Ovary (tissue), 9 donors: ENCODE results near the gene RNASE13. TPM values are rescaled to one million over a fixed set of nuclear protein-coding genes. Genes with fewer than 3 reads are reported as not detected.
A peak's percentile ranks its signal among the peaks of the same experiment; 100 is the strongest.

Experiments used
- DNase-seq, 5 donors: peaks; one replicate each; pipeline ENCODE4 v3.0.0-alpha.2; 2019 to 2020
- H3K27ac ChIP-seq, 2 donors: fragments of 200-600 bp; one replicate each; pipeline versions ENCODE4 v1.5.1 to v1.8.0; 2019 to 2022
- H3K27me3 ChIP-seq: fragments of 200-600 bp; one replicate; pipeline ENCODE4 v1.8.0; 2022
- H3K36me3 ChIP-seq: fragments of 200-600 bp; sonication (generic); one replicate; pipeline ENCODE4 v1.5.1; 2019
- H3K4me1 ChIP-seq: one replicate; pipeline ENCODE4 v1.8.1; 2013; ENCODE audit warnings: mild to moderate bottlenecking, moderate library complexity; ENCODE audit not compliant: insufficient read depth
- H3K4me3 ChIP-seq: fragments of 200-600 bp; sonication (generic); one replicate; pipeline ENCODE4 v1.5.1; 2017
- H3K9me3 ChIP-seq, 2 donors: fragments of 200-600 bp in 1 of 2; sonication (generic) in 1 of 2; one replicate each; pipeline versions ENCODE4 v1.5.1 to v1.8.1; 2013 to 2019; ENCODE audit warnings: mild to moderate bottlenecking in 1 of 2, moderate library complexity in 1 of 2
- CTCF ChIP-seq, 3 donors: fragments of 450-650 bp in 2 of 3; fragments of 200-600 bp in 1 of 3; IDR thresholded peaks; one replicate each; pipeline versions ENCODE4 v1.5.1 to v1.8.0; 2016 to 2022; ENCODE audit warnings: antibody characterized with exemption in 3 of 3, mild to moderate bottlenecking in 1 of 3
- EP300 ChIP-seq: sonication (generic); formaldehyde crosslinking; IDR thresholded peaks from one replicate; pipeline ENCODE4 v1.6.1; 2017; ENCODE audit warnings: antibody characterized with exemption
- POLR2A ChIP-seq: fragments of 450-650 bp; IDR thresholded peaks from one replicate; pipeline ENCODE4 v1.6.1; 2017; ENCODE audit warnings: antibody characterized with exemption, mild to moderate bottlenecking, moderate library complexity
- WGBS, 3 donors: extraction: QIAGEN DNeasy Blood & Tissue Kit in 1 of 3; methylation state at CpG; one replicate each; pipeline versions ENCODE4 v1.1.5 to v1.1.7; 2013 to 2017; 5-methylcytosine and 5-hydroxymethylcytosine counted together
- intact Hi-C, 4 donors: fragments of 100-400 bp; cut with DNase I; formaldehyde crosslinking; loops; one replicate each; pipeline versions ENCODE4 v1.11.0 to v1.15.1; 2022 to 2023
- polyA plus RNA-seq, 2 donors: library from polyadenylated mRNA; stranded (reverse); fragments of 200-250 nt in 1 of 2; fragments of 350-450 nt in 1 of 2; fragmentation: Illumina TruSeq in 1 of 2; extraction: RNeasy Lipid Tissue Mini Kit (QIAGEN cat#74804) in 1 of 2; gene quantifications; one replicate each; pipeline ENCODE4 v1.2.3, GENCODE V29; 2013 to 2014
- total RNA-seq, 7 donors: library from RNA; depleted of rRNA in 2 of 7; stranded (reverse); fragments of >200 nt in 2 of 7; fragmentation: NEBNext Ultra II Directional in 3 of 7; extraction: Animal tissue kit (Norgen Biotek cat#: 25700) in 3 of 7; gene quantifications; one replicate each; pipeline versions ENCODE4 v1.1.0 to v1.2.4, GENCODE V29; 2016 to 2023
- donor health status: DM: no; HTN: no; CAD: no; lungs with moderate emphysema.
- donor health status: DM: no; HTN: no; CAD: no.
- donor health status: Bipolar disorder and iron deficiency.
- donor health status: DM: yes; HTN: yes; CAD: no.
- donor health status: DM: no; HTN: no; CAD: no.
- donor health status: DM: yes; HTN: yes; CAD: no.

The RNASE13 gene
- total and polyA plus RNA-seq, 9 donors = not detected

DNA sequence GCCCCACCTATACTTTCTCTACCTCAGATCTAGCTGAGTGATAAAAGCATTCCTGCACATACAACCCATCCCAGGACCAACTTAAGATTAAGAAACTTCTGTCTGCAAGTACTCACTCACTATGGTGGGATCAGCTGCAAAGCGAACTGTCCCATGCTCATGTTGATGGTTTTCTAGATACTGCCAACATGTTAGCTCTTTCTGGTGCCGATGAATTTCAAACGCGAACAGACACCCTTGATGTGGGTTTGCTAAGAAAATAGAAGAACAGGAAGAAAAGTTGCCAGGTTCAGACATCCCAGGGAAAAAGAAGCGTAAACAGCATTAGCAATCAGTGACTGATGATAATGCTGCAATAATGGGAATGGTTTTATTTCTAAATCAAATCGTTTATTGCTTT is 37.0 kb downstream of the RNASE13 start:
- WGBS, 3 donors = 65 to 78% (median 73%) methylated on average over 6 of the region's 6 CpGs
- no peak for DNase-seq
- H3K27ac ChIP-seq = no peak overlapping the region
- no peak overlapping the region for H3K4me3 ChIP-seq
- H3K36me3 ChIP-seq = no peaks in the 10 kb centered on the region
- no peak for TF ChIP-seq POLR2A
- no peak for TF ChIP-seq CTCF (IDR thresholded peaks at IDR 0.05)
- no peak for TF ChIP-seq EP300
- H3K9me3 ChIP-seq = no peaks in the 10 kb centered on the region
- no peaks in the 10 kb centered on the region for H3K4me1 ChIP-seq
- no peaks in the 10 kb centered on the region for H3K27me3 ChIP-seq
- intact Hi-C loops = loop anchor here in 1 of 4 donors (10.0 kb wide), 1 partner anchor 47 kb away; the partner anchor contains the start of gene RNASE7

DNA sequence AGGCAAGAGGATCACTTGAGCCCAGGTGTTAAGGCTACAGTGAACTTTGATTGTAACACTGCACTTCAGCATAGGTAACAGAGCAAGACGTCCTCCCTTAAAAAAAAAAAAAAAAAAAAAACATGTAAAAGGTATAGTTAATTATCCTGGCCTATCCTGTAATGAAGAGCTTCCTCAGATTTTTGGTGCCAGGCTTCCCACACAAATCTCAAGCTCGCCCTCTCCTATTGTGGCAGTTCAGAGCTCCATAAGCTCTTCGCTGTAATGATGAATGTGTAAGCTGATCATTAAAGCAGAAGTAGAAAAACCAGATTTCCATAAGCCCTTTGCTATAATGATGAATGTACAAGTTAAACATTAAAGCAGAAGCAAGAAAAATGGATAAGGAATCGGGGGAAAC is 37.5 kb downstream of the RNASE13 start:
- TF ChIP-seq CTCF (IDR thresholded peaks at IDR 0.05) = no peak
- TF ChIP-seq EP300 = no peak
- TF ChIP-seq POLR2A = no peak
- WGBS, 3 donors = 47 to 70% (median 61%) methylated on average over 4 of the region's 4 CpGs
- no peak for DNase-seq
- Histone ChIP-seq H3K9me3 (no peaks in the 10 kb centered on the region), H3K27ac (no peak overlapping the region), H3K4me1 (no peaks in the 10 kb centered on the region), H3K4me3 (no peak overlapping the region), H3K36me3 (no peaks in the 10 kb centered on the region), H3K27me3 (no peaks in the 10 kb centered on the region)
- intact Hi-C loops = loop anchor here in 1 of 4 donors (10.0 kb wide), 1 partner anchor 48 kb away; the partner anchor contains the start of gene RNASE7

DNA sequence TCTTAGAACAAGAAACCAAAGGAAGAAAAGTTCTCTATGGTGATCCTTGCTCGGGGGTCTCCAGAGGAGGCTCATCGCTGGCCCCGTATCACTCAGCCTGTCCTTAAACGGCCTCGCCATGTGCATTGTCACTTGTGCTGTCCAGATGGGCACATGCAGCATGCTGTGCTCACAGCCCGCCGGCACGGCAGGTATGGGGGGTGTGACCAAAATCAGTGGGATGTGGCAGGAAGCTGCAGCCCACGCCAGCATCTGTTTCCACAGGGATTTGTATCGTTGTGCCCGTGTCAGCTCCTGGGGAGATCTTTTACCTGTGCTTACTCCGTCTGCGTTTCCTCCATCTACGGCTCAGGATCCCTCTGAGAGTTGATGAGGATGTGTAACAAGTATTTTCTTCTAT is 38.1 kb downstream of the RNASE13 start:
- no peaks in the 10 kb centered on the region for H3K36me3 ChIP-seq
- TF ChIP-seq EP300 (no peak), POLR2A (no peak), CTCF (IDR thresholded peaks at IDR 0.05) (no peak)
- H3K27ac ChIP-seq = no peak overlapping the region
- intact Hi-C loops = loop anchor here in 1 of 4 donors (10.0 kb wide), 1 partner anchor 48 kb away; the partner anchor contains the start of gene RNASE7
- no peak overlapping the region for H3K4me3 ChIP-seq
- no peaks in the 10 kb centered on the region for H3K27me3 ChIP-seq
- no peak for DNase-seq
- WGBS, 3 donors = 74 to 82% (median 80%) methylated on average over 14 of the region's 14 CpGs
- peaks cover 1% of the 10 kb centered on the region for H3K4me1 ChIP-seq
- no peaks in the 10 kb centered on the region for H3K9me3 ChIP-seq

- no peaks in the 10 kb centered on the region for H3K27me3 ChIP-seq
- TF ChIP-seq POLR2A (peak; percentile 54), CTCF (IDR thresholded peaks at IDR 0.05) (peak in 1 of 3 donors; percentile 25), EP300 (no peak)
- no peaks in the 10 kb centered on the region for H3K36me3 ChIP-seq
- H3K27ac ChIP-seq = peak within 1 kb of the TSS; percentile 23 to 67
- peak within 1 kb of the TSS; percentile 91 for H3K4me3 ChIP-seq
- intact Hi-C loops = loop anchor here in 1 of 4 donors (10.0 kb wide), 1 partner anchor 55 kb away; the partner anchor contains the start of gene RNASE7
- H3K4me1 ChIP-seq = peaks cover 8% of the 10 kb centered on the region
- WGBS, 3 donors = 0 to 1% (median 0%) methylated on average over 41 to 42 of the region's 42 CpGs
- H3K9me3 ChIP-seq = no peaks in the 10 kb centered on the region
- peak; percentile 88 to 93 (median 90) for DNase-seq
These were observed 44.6 kb downstream of the RNASE13 start, which contains the start of gene METTL17 for GRCh38 chr14:20989787-20990600. METTL17 (plus strand) TSS chr14:20989980; CDS start chr14:20990003, 23 bp downstream.
